ENCODE data around the gene SF3A2.
A peak's percentile ranks its signal among the peaks of the same experiment; 100 is the strongest.
"Not testable (repeated sequence)": the region's sequence is repeated elsewhere in the genome, so short reads cannot be mapped to it uniquely, and the experiment has no call there.

The SF3A2 gene

GRCh38 chr19:2236314-2237050 lies at the start of gene SF3A2, which contains the start of gene PLEKHJ1:
TSS of gene SF3A2 (plus strand) at chr19:2236824. CDS start at chr19:2243419, 6,595 bp downstream.
TSS of gene PLEKHJ1 (minus strand) at chr19:2236329. CDS start at chr19:2236248, 81 bp downstream.
- peak; percentile 92 for DNase-seq (ENCODE audit: low spot score)

- DNase-seq (ENCODE audit: low spot score): no peak
Measured at GRCh38 chr19:2187159-2187558, 49.5 kb upstream of the SF3A2 start.

- no peak for DNase-seq (ENCODE audit: low spot score)
Measured at GRCh38 chr19:2188708-2189385, 47.8 kb upstream of the SF3A2 start.

- DNase-seq (ENCODE audit: low spot score): no peak
Measured at GRCh38 chr19:2189880-2190279, 46.7 kb upstream of the SF3A2 start.

GRCh38 chr19:2190848-2191455 lies 45.7 kb upstream of the SF3A2 start:
- DNase-seq (ENCODE audit: low spot score): no peak

GRCh38 chr19:2191456-2192310 lies 44.9 kb upstream of the SF3A2 start:
- no peak for DNase-seq (ENCODE audit: low spot score)

GRCh38 chr19:2192862-2193261 lies 43.8 kb upstream of the SF3A2 start:
- no peak for DNase-seq (ENCODE audit: low spot score)

GRCh38 chr19:2193807-2194206 lies 42.8 kb upstream of the SF3A2 start:
- no peak for DNase-seq (ENCODE audit: low spot score)

- no peak for DNase-seq (ENCODE audit: low spot score)
Measured at GRCh38 chr19:2194513-2195078, 42.0 kb upstream of the SF3A2 start.

- no peak for DNase-seq (ENCODE audit: low spot score)
Measured at GRCh38 chr19:2195361-2195760, 41.3 kb upstream of the SF3A2 start.

GRCh38 chr19:2195914-2196313 lies 40.7 kb upstream of the SF3A2 start:
- DNase-seq (ENCODE audit: low spot score): no peak

- no peak for DNase-seq (ENCODE audit: low spot score)
Measured at GRCh38 chr19:2197270-2197669, 39.4 kb upstream of the SF3A2 start.

- DNase-seq (ENCODE audit: low spot score): no peak
Measured at GRCh38 chr19:2198317-2198716, 38.3 kb upstream of the SF3A2 start.

GRCh38 chr19:2199215-2199614 lies 37.4 kb upstream of the SF3A2 start:
- DNase-seq (ENCODE audit: low spot score): no peak

GRCh38 chr19:2199861-2200623 lies 36.6 kb upstream of the SF3A2 start:
- DNase-seq (ENCODE audit: low spot score): no peak

- DNase-seq (ENCODE audit: low spot score): not testable (repeated sequence)
Measured at GRCh38 chr19:2200624-2201294, 35.9 kb upstream of the SF3A2 start.

GRCh38 chr19:2201473-2202148 lies 35.0 kb upstream of the SF3A2 start:
- DNase-seq (ENCODE audit: low spot score): no peak

GRCh38 chr19:2202366-2202765 lies 34.3 kb upstream of the SF3A2 start:
- no peak for DNase-seq (ENCODE audit: low spot score)

- no peak for DNase-seq (ENCODE audit: low spot score)
Measured at GRCh38 chr19:2207008-2207407, 29.6 kb upstream of the SF3A2 start.
